ENCODE results near the gene DGUOK.

Gene DGUOK

GRCh38 chr2:73947412-73948018 is 20.8 kb downstream of the DGUOK start:
- DNase-seq (ENCODE audit: low read depth): no peak

- DNase-seq (ENCODE audit: low read depth): no peak
These were observed 23.1 kb downstream of the DGUOK start for GRCh38 chr2:73949802-73950201.

GRCh38 chr2:73952499-73953446 is 26.1 kb downstream of the DGUOK start:
- no peak for DNase-seq (ENCODE audit: low read depth)

- no peak for DNase-seq (ENCODE audit: low read depth)
These were observed 29.7 kb downstream of the DGUOK start for GRCh38 chr2:73956218-73956865.

- DNase-seq (ENCODE audit: low read depth): no peak
These were observed 34.6 kb downstream of the DGUOK start for GRCh38 chr2:73961274-73961673.

- DNase-seq (ENCODE audit: low read depth): no peak
These were observed 35.3 kb downstream of the DGUOK start for GRCh38 chr2:73961823-73962615.

- DNase-seq (ENCODE audit: low read depth): no peak
These were observed 36.1 kb downstream of the DGUOK start for GRCh38 chr2:73962798-73963197.

- DNase-seq (ENCODE audit: low read depth): peak; percentile 35
These were observed 36.9 kb downstream of the DGUOK start for GRCh38 chr2:73963385-73964120.

GRCh38 chr2:73964223-73964622 is 37.5 kb downstream of the DGUOK start:
- DNase-seq (ENCODE audit: low read depth): no peak

GRCh38 chr2:73965053-73965452 is 38.4 kb downstream of the DGUOK start:
- DNase-seq (ENCODE audit: low read depth): no peak

GRCh38 chr2:73968357-73968937 is 41.8 kb downstream of the DGUOK start:
- DNase-seq (ENCODE audit: low read depth): no peak

GRCh38 chr2:73969356-73969755 is 42.7 kb downstream of the DGUOK start:
- no peak for DNase-seq (ENCODE audit: low read depth)

- no peak for DNase-seq (ENCODE audit: low read depth)
These were observed 43.6 kb downstream of the DGUOK start for GRCh38 chr2:73970141-73970803.

GRCh38 chr2:73970850-73971471 is 44.3 kb downstream of the DGUOK start:
- DNase-seq (ENCODE audit: low read depth): no peak

- no peak for DNase-seq (ENCODE audit: low read depth)
These were observed 45.0 kb downstream of the DGUOK start for GRCh38 chr2:73971722-73972121.

GRCh38 chr2:73972846-73973245 is 46.2 kb downstream of the DGUOK start:
- DNase-seq (ENCODE audit: low read depth): no peak

- no peak for DNase-seq (ENCODE audit: low read depth)
These were observed 49.1 kb downstream of the DGUOK start for GRCh38 chr2:73975731-73976130.

GRCh38 chr2:73976803-73977202 is 50.1 kb downstream of the DGUOK start:
- no peak for DNase-seq (ENCODE audit: low read depth)

GRCh38 chr2:73977466-73977865 is 50.8 kb downstream of the DGUOK start:
- no peak for DNase-seq (ENCODE audit: low read depth)

GRCh38 chr2:73979021-73979420 is 52.3 kb downstream of the DGUOK start:
- DNase-seq (ENCODE audit: low read depth): no peak

Data from activated T-cell treated with anti-CD3 and anti-CD28 coated beads for 48 hours (primary cell).